ENCODE measurements around the gene APOBEC2. TPM values are rescaled to one million over a fixed set of nuclear protein-coding genes. Genes with fewer than 3 reads are reported as not detected.

APOBEC2 gene
- total RNA-seq, 1 donor from 2014 or later, result not detected

GRCh38 chr6:41083072-41083471 lies 30.1 kb downstream of the APOBEC2 start:
- DNase-seq (ENCODE audit: extremely low read depth, low read depth, low spot score), result no peak

- DNase-seq (ENCODE audit: extremely low read depth, low read depth, low spot score), result no peak
Measured at GRCh38 chr6:41085182-41085581, 32.2 kb downstream of the APOBEC2 start.

GRCh38 chr6:41088451-41088850 lies 35.4 kb downstream of the APOBEC2 start:
- no peak for DNase-seq (ENCODE audit: extremely low read depth, low read depth, low spot score)

- DNase-seq (ENCODE audit: extremely low read depth, low read depth, low spot score), result no peak
Measured at GRCh38 chr6:41090841-41091761, 38.1 kb downstream of the APOBEC2 start.

- DNase-seq (ENCODE audit: extremely low read depth, low read depth, low spot score), result peak; percentile 12
Measured at GRCh38 chr6:41092421-41093140, 39.6 kb downstream of the APOBEC2 start.

GRCh38 chr6:41093729-41094128 lies 40.7 kb downstream of the APOBEC2 start:
- no peak for DNase-seq (ENCODE audit: extremely low read depth, low read depth, low spot score)

- peak; percentile 67 for DNase-seq (ENCODE audit: extremely low read depth, low read depth, low spot score)
Measured at GRCh38 chr6:41097467-41098090, 44.6 kb downstream of the APOBEC2 start.

GRCh38 chr6:41098366-41098765 lies 45.4 kb downstream of the APOBEC2 start:
- no peak for DNase-seq (ENCODE audit: extremely low read depth, low read depth, low spot score)

- no peak for DNase-seq (ENCODE audit: extremely low read depth, low read depth, low spot score)
Measured at GRCh38 chr6:41100871-41101287, 47.9 kb downstream of the APOBEC2 start.

- DNase-seq (ENCODE audit: extremely low read depth, low read depth, low spot score), result no peak
Measured at GRCh38 chr6:41103847-41104246, 50.8 kb downstream of the APOBEC2 start.

- DNase-seq (ENCODE audit: extremely low read depth, low read depth, low spot score), result no peak
Measured at GRCh38 chr6:41111017-41111416, 58.0 kb downstream of the APOBEC2 start.

Other genes with a start within 250 kb of the APOBEC2 start
- 0.10 TPM in 1 of 2 replicates, not detected in the other for gene UNC5CL, start 14.0 kb upstream of the APOBEC2 start, total RNA-seq
- gene TSPO2, start 10.7 kb upstream of the APOBEC2 start, total RNA-seq, result not detected in 2 replicates
- gene OARD1, start 19.2 kb downstream of the APOBEC2 start, total RNA-seq, result 7.8 and 15.2 TPM in 2 replicates
- 15.1 and 28.2 TPM in 2 replicates for gene NFYA, start 19.8 kb downstream of the APOBEC2 start, total RNA-seq
- gene TREML1, start 101.1 kb downstream of the APOBEC2 start, total RNA-seq, result not detected in 2 replicates
- not detected in 2 replicates for gene TREM2, start 109.9 kb downstream of the APOBEC2 start, total RNA-seq
- gene TREML2, start 147.9 kb downstream of the APOBEC2 start, total RNA-seq, result not detected in 2 replicates
- not detected in 2 replicates for gene TREML4, start 175.1 kb downstream of the APOBEC2 start, total RNA-seq
- not detected in 2 replicates for gene TREM1, start 233.5 kb downstream of the APOBEC2 start, total RNA-seq

Data from glomerular endothelial cell (primary cell).